GM18868 (cell line): Measurements from ENCODE around the gene HDAC9.
"Not testable (repeated sequence)": the region's sequence is repeated elsewhere in the genome, so short reads cannot be mapped to it uniquely, and the experiment has no call there.

Experiments used
- ATAC-seq: cut with Tn5 transposase; IDR thresholded peaks from one replicate; pipeline ENCODE4 v1.9.1; 2021; ENCODE audit warnings: mild to moderate bottlenecking, moderate library complexity; ENCODE audit not compliant: unreplicated experiment

Gene HDAC9

DNA sequence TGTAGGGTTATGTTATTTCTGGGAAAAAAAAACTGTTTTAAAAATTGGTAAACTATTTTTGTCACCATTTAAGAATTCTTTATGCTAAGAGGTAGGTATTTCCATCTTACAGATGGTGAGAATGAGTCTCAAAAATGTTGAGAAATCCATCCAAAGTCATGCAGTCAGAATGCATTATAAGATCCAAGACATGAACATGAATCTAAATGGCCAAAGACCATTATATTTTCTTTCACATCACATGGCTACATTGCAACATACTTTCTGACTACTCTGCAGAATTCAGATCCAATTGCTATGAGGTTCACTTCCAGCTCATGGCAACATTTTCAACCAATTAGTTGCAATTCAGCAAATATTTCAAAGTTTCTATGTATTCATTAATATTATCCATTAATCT lies 440.7 kb downstream of the HDAC9 start:
- ATAC-seq, result no peak

DNA sequence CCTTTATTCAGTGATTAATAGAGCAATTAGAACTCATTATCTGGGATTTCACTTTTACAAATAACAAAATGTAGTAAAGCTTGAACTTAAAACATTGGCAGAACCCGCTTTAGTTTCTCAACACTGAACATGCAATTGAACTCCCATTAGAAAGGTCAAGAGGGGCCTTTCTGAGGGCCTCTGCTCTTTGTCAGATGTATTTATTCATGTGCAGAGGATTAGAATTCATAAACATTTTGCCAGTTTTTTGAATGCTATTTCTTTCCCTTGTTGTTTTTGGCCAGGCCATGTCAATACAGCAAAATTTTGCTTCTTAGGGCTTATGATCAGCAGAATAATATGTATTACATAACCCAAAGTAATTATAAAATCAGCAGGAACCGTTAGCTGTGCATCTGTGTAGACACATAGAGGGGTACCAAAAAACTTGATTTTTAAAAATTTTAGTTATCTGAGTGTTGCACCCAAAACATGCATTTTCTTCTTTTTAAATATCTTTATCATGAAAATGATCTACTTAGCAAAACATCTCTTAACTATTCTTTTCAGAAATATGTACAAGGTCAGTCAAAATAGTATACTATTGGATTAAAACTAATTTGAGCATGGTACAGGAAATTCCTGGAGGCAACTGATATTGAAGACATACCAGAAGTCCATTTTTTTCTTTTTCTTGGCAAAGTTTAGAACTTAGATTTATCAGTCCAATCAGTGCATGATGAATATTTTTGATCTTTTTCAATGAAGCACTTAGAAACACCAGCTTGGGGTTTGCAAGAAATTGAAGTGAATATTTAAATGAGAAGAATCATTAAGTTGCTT lies 444.4 kb downstream of the HDAC9 start:
- no peak for ATAC-seq

DNA sequence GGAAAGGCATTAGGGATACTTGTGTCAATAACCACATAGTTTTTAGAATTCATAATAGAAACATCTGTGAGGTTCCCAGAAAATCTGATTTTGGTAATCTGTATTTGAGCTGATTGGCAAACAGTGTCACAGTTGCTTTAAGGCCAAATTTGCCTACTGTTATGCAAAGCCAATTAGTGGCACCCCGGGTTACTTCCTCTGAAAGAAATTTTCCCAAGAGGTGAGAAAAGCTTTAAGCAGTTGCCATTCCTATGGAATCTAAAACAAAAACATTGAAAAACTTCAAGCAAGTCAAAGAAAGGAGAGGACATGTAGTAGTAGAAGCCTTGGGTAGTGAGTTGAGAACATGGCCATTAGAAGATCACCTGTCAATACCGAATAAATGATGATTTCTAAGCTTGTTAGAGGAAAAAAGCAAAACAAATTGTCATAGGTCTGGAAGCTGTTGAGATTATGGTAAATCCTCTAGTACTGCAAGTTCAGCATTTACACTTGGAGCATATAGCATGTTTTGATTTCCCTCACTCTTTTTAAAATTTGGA lies 445.1 kb downstream of the HDAC9 start:
- no peak for ATAC-seq

DNA sequence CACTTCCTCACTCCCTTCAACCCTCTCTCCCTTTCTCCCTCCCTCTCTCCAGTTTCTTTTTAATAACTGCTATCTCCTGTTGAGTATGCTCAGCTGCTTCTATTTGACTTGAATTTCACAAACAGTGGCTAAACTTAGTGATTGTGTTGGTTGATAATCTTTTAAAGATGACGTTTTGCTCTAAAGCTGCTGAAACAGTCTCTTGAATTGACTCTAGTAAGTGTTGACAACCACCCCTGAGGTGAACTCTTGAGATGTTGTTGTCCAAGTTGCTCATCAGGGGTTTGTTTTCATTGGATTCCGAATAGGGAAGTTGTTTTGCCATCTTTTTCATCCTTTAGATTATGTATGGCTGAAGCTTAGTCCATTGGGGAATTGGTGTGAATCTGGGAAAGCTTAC lies 445.7 kb downstream of the HDAC9 start:
- no peak for ATAC-seq

DNA sequence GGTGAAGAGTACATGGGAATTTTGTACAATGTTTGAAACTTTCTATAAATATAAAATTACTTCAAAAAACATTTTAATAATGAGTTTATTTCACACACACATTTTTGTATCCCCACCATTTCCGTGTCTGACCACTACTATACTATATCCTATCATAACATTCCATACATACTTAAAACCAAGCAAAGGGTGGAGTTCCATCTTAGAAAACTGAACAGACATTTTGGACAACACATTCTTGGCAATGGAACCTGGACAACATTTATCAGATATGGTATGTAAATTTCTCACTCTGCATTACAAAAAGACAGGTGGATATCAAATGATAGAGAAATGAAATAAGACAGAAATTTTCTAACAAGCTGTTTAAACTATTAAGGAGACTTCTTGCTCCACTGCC lies 453.0 kb downstream of the HDAC9 start:
- ATAC-seq, result no peak

DNA sequence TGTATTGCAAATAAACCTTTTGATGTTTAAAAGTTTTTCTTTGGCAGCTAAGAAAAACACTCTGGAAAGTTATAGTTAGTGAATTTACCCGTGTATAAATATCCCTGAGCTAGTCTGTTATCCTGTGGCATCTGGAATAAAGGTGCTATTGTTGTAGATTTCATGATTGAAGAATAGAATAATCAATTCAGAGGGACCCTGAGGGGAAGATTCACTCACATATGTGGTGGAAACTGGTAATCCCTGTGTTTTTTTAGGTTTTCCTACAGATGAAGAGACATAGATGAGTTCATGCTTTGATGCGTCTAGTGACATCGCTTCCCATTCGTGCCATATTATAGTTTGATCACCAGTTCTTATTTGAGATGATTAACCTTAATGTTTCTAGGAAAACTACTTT lies 457.3 kb downstream of the HDAC9 start:
- ATAC-seq, result no peak

DNA sequence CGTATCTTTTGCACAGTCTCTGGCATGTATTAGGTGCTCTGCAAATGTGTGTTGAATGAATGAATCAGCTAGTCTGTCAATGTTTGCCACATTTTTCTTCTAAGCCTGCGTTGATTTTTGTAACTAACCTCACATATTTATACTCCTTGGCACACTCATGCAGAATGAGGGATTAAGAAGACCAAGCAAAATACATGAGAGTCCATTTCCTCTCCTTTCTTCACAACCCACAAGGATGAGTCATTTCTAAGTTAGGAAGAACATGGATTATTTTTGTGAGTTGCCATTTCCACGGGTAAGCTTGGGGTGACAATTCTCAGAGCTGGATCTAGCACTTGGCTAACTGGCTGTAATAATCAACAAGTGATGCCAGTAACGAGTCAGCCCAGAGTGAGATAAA lies 463.1 kb downstream of the HDAC9 start:
- no peak for ATAC-seq

DNA sequence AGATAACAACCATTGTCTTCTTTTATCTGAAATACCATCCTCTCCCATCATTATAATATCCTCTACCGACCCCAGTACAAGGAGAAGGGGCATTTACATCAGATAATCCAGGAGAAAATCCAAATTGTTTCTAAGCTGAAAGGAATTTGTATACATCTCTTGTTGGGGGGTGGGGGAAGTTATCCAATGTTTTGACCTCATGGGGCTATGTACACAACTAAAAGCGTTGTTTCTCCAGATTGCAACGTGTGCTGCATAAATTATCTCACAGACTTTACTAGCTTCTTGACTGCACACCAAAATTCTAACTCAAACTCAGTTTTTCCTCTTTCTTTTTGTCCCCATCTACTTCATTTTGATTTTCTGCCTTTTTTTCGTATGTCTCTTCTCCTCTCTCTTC lies 465.2 kb downstream of the HDAC9 start:
- no peak for ATAC-seq

DNA sequence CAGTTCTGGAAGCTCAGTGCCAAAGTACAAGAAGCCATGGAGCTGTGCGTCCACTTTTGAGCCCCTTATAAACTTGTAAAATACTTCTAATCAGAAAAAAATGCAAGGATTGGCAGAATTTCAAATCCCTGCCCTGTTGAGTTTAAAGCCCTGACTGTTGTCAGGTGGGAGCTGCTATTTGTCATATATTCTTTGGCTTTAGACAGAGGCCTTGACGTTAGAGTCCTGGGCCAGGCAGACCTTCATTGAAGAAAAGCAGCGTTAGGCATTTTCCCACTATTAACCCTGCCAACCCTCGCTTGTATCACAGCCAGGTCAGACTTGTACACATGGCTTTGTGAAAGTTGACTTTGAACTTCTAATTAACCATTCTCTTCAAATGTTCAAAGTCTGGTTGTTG lies 466.5 kb downstream of the HDAC9 start:
- no peak for ATAC-seq

DNA sequence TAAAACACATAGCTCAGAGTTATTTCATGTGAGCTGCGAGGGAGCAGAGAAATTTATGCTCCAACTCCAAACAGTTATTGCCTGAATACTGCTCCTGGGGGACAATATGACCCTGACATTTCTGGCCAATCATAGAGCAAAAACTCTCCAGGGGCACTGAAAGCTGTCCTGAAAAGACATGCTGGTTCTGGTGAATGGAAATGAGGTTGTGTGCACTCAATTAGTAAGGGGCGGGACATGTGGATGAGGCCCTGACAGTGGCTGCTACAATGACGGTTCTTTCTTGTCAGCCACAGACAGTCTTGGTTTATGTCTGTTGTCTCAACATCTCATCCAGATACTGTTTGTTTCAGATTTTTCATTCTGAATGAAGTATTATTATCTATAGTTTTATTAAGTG lies 470.1 kb downstream of the HDAC9 start:
- no peak for ATAC-seq

DNA sequence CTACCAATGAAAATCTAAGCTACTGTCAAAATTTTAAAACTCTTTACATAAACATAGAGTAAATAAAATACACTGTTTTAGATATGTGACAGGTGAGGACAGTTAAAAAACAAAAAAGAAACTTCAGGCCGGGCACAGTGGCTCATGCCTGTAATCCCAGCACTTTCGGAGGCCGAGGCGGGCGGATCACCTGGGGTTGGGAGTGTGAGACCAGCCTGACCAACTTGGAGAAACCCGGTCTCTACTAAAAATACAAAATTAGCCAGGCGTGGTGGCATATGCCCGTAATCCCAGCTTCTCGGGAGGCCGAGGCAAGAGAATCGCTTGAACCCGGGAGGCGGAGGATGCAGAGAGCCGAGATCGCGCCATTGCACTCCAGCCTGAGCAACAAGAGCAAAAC lies 472.2 kb downstream of the HDAC9 start:
- ATAC-seq, result not testable (repeated sequence)

DNA sequence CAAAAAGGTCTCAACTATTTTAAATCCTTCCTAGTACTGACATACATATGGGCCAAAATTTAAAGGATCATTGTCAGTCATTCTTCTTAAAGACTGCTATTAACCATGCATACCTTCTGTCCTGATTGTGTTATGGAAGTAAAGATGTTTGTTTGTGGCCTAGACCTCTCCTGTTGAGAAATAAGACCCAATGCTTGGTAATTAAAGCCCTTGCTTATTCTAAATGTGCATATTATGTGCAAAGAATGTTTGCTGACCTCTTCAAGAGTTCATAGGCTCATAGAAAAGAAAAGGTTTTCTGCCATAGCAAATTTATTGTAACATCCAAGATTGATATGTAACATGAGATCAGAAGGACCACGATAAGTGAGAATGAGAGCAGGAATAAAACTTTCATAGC lies 476.3 kb downstream of the HDAC9 start:
- no peak for ATAC-seq

DNA sequence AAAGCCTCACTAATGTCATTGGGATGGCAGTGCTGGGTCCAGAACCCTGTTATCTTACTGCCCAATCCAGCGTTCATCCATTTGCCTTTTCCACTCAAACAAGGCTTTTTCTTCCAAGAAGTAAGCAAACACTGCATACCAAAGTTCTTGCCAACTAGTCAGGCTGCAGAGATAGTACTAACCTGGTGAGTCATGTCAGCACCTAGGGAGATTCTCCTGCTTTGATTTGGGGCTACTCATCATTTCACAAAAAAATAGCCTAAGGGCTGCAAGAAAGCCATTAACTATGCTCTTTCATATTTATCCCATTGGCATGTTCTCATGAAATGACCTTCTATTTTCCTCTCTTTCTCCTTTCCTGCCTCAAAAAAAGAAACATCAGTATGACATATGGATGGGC lies 479.3 kb downstream of the HDAC9 start:
- no peak for ATAC-seq

DNA sequence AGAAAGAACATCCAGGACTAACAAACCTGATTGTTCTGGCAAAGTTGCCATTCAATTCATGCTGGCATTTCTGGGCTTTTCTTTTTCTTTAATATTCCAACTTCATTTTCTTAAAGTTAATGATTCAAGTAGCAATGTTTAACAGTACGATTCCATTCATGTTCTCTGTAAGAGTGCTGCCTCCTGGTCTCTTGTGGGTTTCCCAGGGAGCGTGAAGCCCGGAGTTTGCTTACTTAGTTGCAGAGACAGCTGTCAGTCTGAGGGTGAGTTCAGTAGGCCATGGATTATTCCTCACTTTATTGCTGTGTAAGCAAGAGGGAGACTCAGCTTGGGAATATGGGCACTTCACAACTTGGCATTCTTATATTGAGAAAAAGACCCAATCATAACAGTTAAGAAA lies 479.7 kb downstream of the HDAC9 start:
- no peak for ATAC-seq

DNA sequence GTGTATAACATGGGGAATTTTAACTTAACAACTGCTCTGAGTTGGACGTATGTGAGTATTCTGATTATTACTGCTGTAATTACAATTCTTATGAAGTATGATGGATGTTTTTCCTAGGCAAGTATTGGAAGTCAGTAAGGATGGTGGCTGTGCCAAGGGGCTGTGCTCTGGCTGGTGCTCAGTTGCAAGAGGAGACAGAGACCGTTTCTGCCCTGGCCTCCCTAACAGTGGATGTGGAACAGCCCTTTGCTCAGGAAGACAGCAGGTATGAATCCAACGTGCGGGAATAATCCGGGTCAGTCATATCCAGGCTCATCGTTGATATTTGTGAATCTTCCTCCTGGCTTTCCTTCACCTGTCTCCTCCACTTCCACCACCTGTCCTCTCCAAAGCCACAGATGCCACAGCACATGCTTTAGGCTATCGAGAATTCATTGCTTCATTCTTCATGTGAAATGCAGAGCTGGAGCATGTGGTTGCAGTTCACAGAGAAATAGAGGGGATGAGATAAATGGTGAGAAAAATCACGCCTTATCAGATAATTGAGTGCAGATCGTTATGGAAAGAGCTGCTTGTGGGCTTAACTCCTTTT lies 480.2 kb downstream of the HDAC9 start:
- no peak for ATAC-seq

DNA sequence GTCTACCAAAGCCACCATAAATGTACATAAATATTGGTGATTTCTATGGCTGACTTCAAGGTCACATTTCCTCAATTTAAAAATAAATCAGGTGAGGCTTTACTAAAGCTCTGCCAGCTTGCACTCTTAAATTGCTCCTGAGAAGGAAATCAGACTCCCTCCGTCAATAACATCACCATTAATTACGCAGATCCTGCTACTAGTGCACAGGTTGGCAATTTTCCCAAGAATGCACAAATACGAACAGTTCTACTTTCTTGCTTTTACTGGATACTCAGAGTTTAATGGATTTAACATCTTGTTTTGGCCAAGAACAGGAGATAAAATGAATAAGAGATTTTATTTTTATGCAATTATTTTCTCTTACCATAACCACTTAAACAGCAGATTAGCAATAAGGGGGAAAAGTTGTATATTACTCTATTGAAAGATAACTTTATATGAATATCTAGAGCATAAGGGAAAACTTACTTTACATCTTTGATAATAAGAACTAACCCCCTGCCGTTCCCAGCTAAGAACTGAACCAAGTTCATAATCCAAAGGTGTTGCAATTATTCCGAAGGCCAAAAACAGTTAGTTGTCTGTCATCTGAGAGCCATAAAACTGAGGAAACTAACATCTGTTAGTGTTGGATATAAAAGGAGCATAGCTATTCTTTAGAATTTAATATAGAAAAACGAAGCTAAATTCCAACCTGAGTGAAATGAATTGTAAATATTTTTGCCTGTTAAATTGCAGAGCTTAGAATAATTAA lies 481.3 kb downstream of the HDAC9 start:
- no peak for ATAC-seq

DNA sequence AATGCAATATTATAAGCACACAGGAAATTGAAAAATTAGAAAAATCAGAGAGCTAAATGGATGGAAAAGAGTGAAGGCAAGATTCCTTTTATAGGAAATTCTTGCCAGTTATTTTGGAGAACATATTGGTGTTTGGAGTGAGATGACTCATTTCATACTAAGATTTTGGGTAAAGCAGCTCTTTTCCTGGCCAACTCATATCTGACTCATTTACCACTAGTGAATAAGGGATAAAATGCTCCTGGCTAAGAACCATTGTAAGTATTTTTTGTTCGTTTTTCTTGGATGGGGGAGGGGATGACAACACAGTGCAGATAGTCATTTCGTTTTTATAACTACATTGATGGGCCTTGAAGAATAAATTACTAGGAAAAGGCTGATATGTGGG lies 482.6 kb downstream of the HDAC9 start:
- no peak for ATAC-seq

DNA sequence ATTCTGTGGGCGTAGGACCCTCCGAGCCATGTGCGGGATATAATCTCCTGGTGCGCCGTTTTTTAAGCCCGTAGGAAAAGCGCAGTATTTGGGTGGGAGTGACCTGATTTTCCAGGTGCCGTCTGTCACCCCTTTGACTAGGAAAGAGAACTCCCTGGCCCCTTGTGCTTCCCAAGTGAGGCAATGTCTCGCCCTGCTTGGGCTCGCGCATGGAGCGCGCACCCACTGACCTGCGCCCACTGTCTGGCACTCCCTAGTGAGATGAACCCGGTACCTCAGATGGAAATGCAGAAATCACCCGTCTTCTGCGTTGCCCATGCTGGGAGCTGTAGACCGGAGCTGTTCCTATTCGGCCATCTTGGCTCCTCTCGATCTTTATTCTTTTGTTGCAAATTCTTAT lies 495.2 kb downstream of the HDAC9 start:
- ATAC-seq, result not testable (repeated sequence)

DNA sequence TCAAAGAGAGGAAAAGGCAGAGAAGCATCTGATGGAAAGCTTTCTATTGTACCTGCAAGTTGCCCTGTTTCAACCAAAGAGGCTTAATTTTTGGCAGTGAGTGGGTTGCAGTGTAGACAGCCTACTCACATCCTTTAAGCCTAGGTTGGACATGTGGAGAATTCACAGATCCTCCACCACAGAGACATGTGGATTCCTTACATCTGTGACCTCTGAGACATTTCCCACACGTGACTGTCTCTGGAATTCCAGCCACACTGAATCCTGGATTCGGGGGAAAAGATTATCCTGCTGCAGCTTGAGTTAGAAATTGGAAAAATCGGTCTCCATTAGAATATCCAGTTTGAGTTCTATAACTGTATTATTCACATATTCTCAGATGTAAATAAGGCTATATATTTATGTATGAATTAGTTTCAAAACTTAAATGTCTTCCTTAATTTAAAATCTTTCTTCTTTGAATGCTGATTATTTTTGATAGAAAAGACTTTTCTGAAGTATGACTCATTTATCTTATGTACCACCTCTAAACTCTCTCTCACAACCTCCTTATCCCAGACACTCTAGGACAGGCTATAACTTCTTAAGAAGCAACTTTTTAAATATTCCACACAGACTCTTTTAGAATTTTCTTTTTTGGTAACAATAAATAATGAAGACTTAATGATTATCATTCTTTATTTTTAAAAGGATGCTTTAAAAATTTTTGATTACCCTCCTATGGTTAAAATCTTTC lies 498.6 kb downstream of the HDAC9 start:
- ATAC-seq, result no peak

DNA sequence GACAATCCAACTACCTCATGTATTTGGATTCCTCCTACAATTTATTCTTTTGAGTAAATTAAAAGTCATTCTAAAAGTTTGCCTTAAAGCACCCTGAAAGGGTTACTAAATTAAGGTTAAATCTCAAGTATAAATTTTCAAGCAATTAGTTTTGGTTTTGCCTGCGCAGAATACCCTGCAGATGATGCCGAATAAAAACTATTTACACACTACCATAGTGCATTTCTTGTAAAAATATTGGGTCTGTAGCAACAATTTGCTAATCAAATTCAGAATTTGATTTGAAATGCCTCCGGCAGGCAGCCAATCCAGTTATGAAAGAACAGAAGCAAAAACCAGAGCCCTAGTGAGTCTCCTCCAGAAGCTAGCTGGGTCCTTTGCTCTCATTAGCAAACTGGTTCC lies 499.7 kb downstream of the HDAC9 start:
- ATAC-seq, result no peak

DNA sequence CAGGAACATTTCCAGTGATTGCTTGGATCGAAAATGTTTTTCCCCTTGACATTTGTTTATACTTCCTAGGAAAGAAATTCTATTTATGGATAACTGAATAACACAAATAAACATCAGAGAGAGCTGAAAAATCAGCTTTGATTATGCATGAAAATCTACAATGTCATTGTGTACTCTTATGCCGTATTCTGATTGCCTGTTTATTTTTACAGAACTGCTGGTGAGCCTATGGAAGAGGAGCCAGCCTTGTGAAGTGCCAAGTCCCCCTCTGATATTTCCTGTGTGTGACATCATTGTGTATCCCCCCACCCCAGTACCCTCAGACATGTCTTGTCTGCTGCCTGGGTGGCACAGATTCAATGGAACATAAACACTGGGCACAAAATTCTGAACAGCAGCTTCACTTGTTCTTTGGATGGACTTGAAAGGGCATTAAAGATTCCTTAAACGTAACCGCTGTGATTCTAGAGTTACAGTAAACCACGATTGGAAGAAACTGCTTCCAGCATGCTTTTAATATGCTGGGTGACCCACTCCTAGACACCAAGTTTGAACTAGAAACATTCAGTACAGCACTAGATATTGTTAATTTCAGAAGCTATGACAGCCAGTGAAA lies 500.4 kb downstream of the HDAC9 start:
- no peak for ATAC-seq
